Measurements from ENCODE around the gene PCCA. TPM values are rescaled to one million over a fixed set of nuclear protein-coding genes. Genes with fewer than 3 reads are reported as not detected.
"Not testable (repeated sequence)": the region's sequence is repeated elsewhere in the genome, so short reads cannot be mapped to it uniquely, and the experiment has no call there.

Gene PCCA
- total RNA-seq, 3 donors from 2014 or later = 46.6 to 69.8 (median 64.7) TPM

GRCh38 chr13:100130930-100131511 is 42.1 kb downstream of the PCCA start:
- DNase-seq (ENCODE audit: low spot score in 2 of 2) = no peak
- no peaks in the 10 kb centered on the region for H3K27me3 ChIP-seq
- no peaks in the 10 kb centered on the region for H3K36me3 ChIP-seq
- H3K4me1 ChIP-seq = no peaks in the 10 kb centered on the region
- TF ChIP-seq POLR2AphosphoS5 (IDR thresholded peaks at IDR 0.05) (no peak), POLR2A (IDR thresholded peaks at IDR 0.05) (no peak), CTCF (IDR thresholded peaks at IDR 0.05) (no peak)
- intact Hi-C loops (cut with DNase I; ENCODE audit: low total_unique reads) = no loop called here
- no peak overlapping the region for H3K4me3 ChIP-seq
- H3K9me3 ChIP-seq = no peaks in the 10 kb centered on the region
- no peak overlapping the region for H3K27ac ChIP-seq

- H3K9me3 ChIP-seq = no peaks in the 10 kb centered on the region
- H3K27ac ChIP-seq = no peak overlapping the region
- no peaks in the 10 kb centered on the region for H3K36me3 ChIP-seq
- H3K4me3 ChIP-seq = no peak overlapping the region
- no peak for DNase-seq (ENCODE audit: low spot score in 2 of 2)
- no peak for TF ChIP-seq CTCF (IDR thresholded peaks at IDR 0.05)
- TF ChIP-seq POLR2AphosphoS5 (IDR thresholded peaks at IDR 0.05) = no peak
- TF ChIP-seq POLR2A (IDR thresholded peaks at IDR 0.05) = no peak
- no peaks in the 10 kb centered on the region for H3K27me3 ChIP-seq
- intact Hi-C loops (cut with DNase I; ENCODE audit: low total_unique reads) = no loop called here
- H3K4me1 ChIP-seq = no peaks in the 10 kb centered on the region
Measured at GRCh38 chr13:100131863-100132574, 43.1 kb downstream of the PCCA start.

GRCh38 chr13:100138859-100139491 is 50.1 kb downstream of the PCCA start:
- Histone ChIP-seq H3K27me3 (no peaks in the 10 kb centered on the region), H3K4me3 (no peak overlapping the region), H3K27ac (no peak overlapping the region), H3K4me1 (no peaks in the 10 kb centered on the region), H3K36me3 (no peaks in the 10 kb centered on the region), H3K9me3 (no peaks in the 10 kb centered on the region)
- intact Hi-C loops (cut with DNase I; ENCODE audit: low total_unique reads) = no loop called here
- TF ChIP-seq POLR2A (IDR thresholded peaks at IDR 0.05) = no peak
- TF ChIP-seq CTCF (IDR thresholded peaks at IDR 0.05) = no peak
- no peak for TF ChIP-seq POLR2AphosphoS5 (IDR thresholded peaks at IDR 0.05)
- DNase-seq (ENCODE audit: low spot score in 2 of 2) = no peak

GRCh38 chr13:100139817-100140216 is 50.9 kb downstream of the PCCA start:
- no peaks in the 10 kb centered on the region for H3K36me3 ChIP-seq
- H3K9me3 ChIP-seq = no peaks in the 10 kb centered on the region
- H3K4me3 ChIP-seq = no peak overlapping the region
- DNase-seq (ENCODE audit: low spot score in 2 of 2) = no peak
- intact Hi-C loops (cut with DNase I; ENCODE audit: low total_unique reads) = no loop called here
- TF ChIP-seq POLR2AphosphoS5 (IDR thresholded peaks at IDR 0.05) (no peak), CTCF (IDR thresholded peaks at IDR 0.05) (no peak), POLR2A (IDR thresholded peaks at IDR 0.05) (no peak)
- H3K4me1 ChIP-seq = no peaks in the 10 kb centered on the region
- H3K27ac ChIP-seq = no peak overlapping the region
- no peaks in the 10 kb centered on the region for H3K27me3 ChIP-seq

GRCh38 chr13:100140441-100140840 is 51.5 kb downstream of the PCCA start:
- H3K4me1 ChIP-seq = no peaks in the 10 kb centered on the region
- TF ChIP-seq POLR2AphosphoS5 (IDR thresholded peaks at IDR 0.05) (no peak), CTCF (IDR thresholded peaks at IDR 0.05) (no peak), POLR2A (IDR thresholded peaks at IDR 0.05) (no peak)
- H3K36me3 ChIP-seq = no peaks in the 10 kb centered on the region
- H3K27ac ChIP-seq = no peak overlapping the region
- no peak overlapping the region for H3K4me3 ChIP-seq
- DNase-seq (ENCODE audit: low spot score in 2 of 2) = no peak
- H3K9me3 ChIP-seq = no peaks in the 10 kb centered on the region
- intact Hi-C loops (cut with DNase I; ENCODE audit: low total_unique reads) = no loop called here
- H3K27me3 ChIP-seq = no peaks in the 10 kb centered on the region

GRCh38 chr13:100141461-100141961 is 52.6 kb downstream of the PCCA start:
- H3K36me3 ChIP-seq; DNase-seq (ENCODE audit: low spot score in 2 of 2); H3K27ac ChIP-seq; H3K9me3 ChIP-seq; H3K4me1 ChIP-seq; intact Hi-C loops (cut with DNase I; ENCODE audit: low total_unique reads); H3K27me3 ChIP-seq; H3K4me3 ChIP-seq: not testable (repeated sequence)

All from breast epithelium (tissue), 4 donors.